PC-3 (cell line): ENCODE measurements around the gene CPA2. TPM values are rescaled to one million over a fixed set of nuclear protein-coding genes. Genes with fewer than 3 reads are reported as not detected.
A peak's percentile ranks its signal among the peaks of the same experiment; 100 is the strongest.
"Not testable (repeated sequence)": the region's sequence is repeated elsewhere in the genome, so short reads cannot be mapped to it uniquely, and the experiment has no call there.

Source experiments
- ATAC-seq: fragments of 200-7000 bp; cut with Tn5 transposase; 2 replicates; pipeline ENCODE4 v1.9.1; 2020; ENCODE audit warnings: mild to moderate bottlenecking, moderate library complexity
- BruUV-seq: library from RNA; stranded (reverse); fragments of 400-500 nt; replicated peaks from 2 replicates; lab custom pipeline; 2021; lab: Mats Ljungman, UMichigan
- CTCF ChIA-PET: fragments of 300-600 bp; sonication (Branson Sonifier 250); formaldehyde crosslinking; loops from one replicate; lab custom pipeline; 2022; ENCODE audit warnings: antibody characterized with exemption; lab: Charles Lee
- POLR2A ChIA-PET: fragments of 300-600 bp; sonication (Branson Sonifier 250); formaldehyde crosslinking; loops from one replicate; lab custom pipeline; 2022; ENCODE audit warnings: antibody characterized with exemption; ENCODE audit not compliant: unreplicated experiment; lab: Charles Lee
- DNase-seq: peaks from one replicate; pipeline ENCODE4 v3.0.0-alpha.2; 2015
- H2AFZ ChIP-seq: fragments of 300-600 bp; sonication (generic); 2 replicates; pipeline ENCODE4 v1.6.0; 2016; ENCODE audit warnings: antibody characterized with exemption, low read length
- H3F3A ChIP-seq: fragments of 300-600 bp; sonication (generic); one replicate; pipeline ENCODE4 v1.6.0; 2017; ENCODE audit warnings: antibody characterized with exemption, low read length, control low read depth, mild to moderate bottlenecking; ENCODE audit not compliant: unreplicated experiment
- H3K27ac ChIP-seq: fragments of 300-600 bp; sonication (generic); 2 replicates; pipeline ENCODE4 v1.5.1; 2016; ENCODE audit warnings: mild to moderate bottlenecking, low read length
- H3K27me3 ChIP-seq: fragments of 300-600 bp; sonication (generic); 2 replicates; pipeline ENCODE4 v1.6.1; 2016; ENCODE audit warnings: low read length, mixed read lengths
- H3K36me3 ChIP-seq: fragments of 300-600 bp; sonication (generic); 2 replicates; pipeline ENCODE4 v1.6.1; 2016; ENCODE audit warnings: low read depth, mixed run types, low read length, mixed read lengths
- H3K4me1 ChIP-seq: fragments of 300-600 bp; sonication (generic); 2 replicates; pipeline ENCODE4 v1.5.1; 2016; ENCODE audit warnings: low read length; ENCODE audit not compliant: insufficient read depth
- H3K4me2 ChIP-seq: fragments of 300-600 bp; sonication (generic); 2 replicates; pipeline ENCODE4 v1.6.0; 2016; ENCODE audit warnings: low read length
- H3K4me3 ChIP-seq: fragments of 300-600 bp; sonication (generic); 2 replicates; pipeline ENCODE4 v1.5.1; 2016; ENCODE audit warnings: mild to moderate bottlenecking, low read length, mixed read lengths
- H3K79me2 ChIP-seq: fragments of 300-600 bp; sonication (generic); 2 replicates; pipeline ENCODE4 v1.6.1; 2017; ENCODE audit warnings: low read length, mixed read lengths
- H3K9ac ChIP-seq: fragments of 300-600 bp; sonication (generic); 2 replicates; pipeline ENCODE4 v1.6.0; 2016; ENCODE audit warnings: mild to moderate bottlenecking, low read length
- H3K9me2 ChIP-seq: fragments of 300-600 bp; sonication (generic); replicated peaks from 2 replicates; pipeline ENCODE4 v1.6.1; 2016; ENCODE audit warnings: mixed run types, low read length, mixed read lengths
- H3K9me3 ChIP-seq: fragments of 300-600 bp; sonication (generic); 2 replicates; pipeline ENCODE4 v1.6.1; 2016; ENCODE audit warnings: low read length, mixed read lengths
- H4K20me1 ChIP-seq: fragments of 300-600 bp; sonication (generic); 2 replicates; pipeline ENCODE4 v1.6.1; 2016; ENCODE audit warnings: low read length, mixed read lengths
- CTCF ChIP-seq: fragments of 300-600 bp; sonication (generic); conservative IDR thresholded peaks from 2 replicates; pipeline ENCODE4 v1.5.1; 2017; ENCODE audit warnings: antibody characterized with exemption, low read depth, mild to moderate bottlenecking, low read length
- EZH2 ChIP-seq: fragments of 300-600 bp; sonication (generic); IDR thresholded peaks from one replicate; pipeline ENCODE4 v1.6.1; 2017; ENCODE audit warnings: antibody characterized with exemption, mild to moderate bottlenecking, low read length; ENCODE audit not compliant: unreplicated experiment
- EZH2phosphoT487 ChIP-seq: fragments of 300-600 bp; sonication (generic); IDR thresholded peaks from 2 replicates; pipeline ENCODE4 v1.6.1; 2018; ENCODE audit warnings: mild to moderate bottlenecking, antibody characterized with exemption, low read length, borderline replicate concordance
- intact Hi-C: fragments of 100-400 bp; cut with micrococcal nuclease; formaldehyde crosslinking; loops from 2 replicates; pipeline ENCODE4 v1.9.0; 2023
- total RNA-seq: library from RNA; depleted of rRNA; stranded (reverse); fragments of >200 nt; gene quantifications from 2 replicates; pipeline ENCODE4 v1.2.3, GENCODE V29; 2014

Gene CPA2
- total RNA-seq, 1 experiment from 2014 or later, result not detected

- no peak overlapping the region for H3K4me2 ChIP-seq
- no peaks in the 10 kb centered on the region; the same call in 1 of the 2 replicates for H3K4me1 ChIP-seq
- no peak overlapping the region for H3K27ac ChIP-seq
- intact Hi-C loops, result no loop called here
- H3K4me3 ChIP-seq, result no peak overlapping the region
- no peaks in the 10 kb centered on the region for H3F3A ChIP-seq
- H3K9me2 ChIP-seq, result no peaks in the 10 kb centered on the region
- H3K36me3 ChIP-seq, result no peaks in the 10 kb centered on the region
- BruUV-seq, result no TSS peak
- DNase-seq (no peak), ATAC-seq (no peak)
- no peaks in the 10 kb centered on the region for H3K9me3 ChIP-seq
- ChIA-PET POLR2A (no interaction called here), CTCF (no interaction called here)
- no peak for TF ChIP-seq EZH2
- TF ChIP-seq CTCF, result no peak
- no peak for TF ChIP-seq EZH2phosphoT487
- no peaks in the 10 kb centered on the region for H4K20me1 ChIP-seq
- no peak overlapping the region for H2AFZ ChIP-seq
- no peaks in the 10 kb centered on the region for H3K79me2 ChIP-seq
- no peaks in the 10 kb centered on the region for H3K27me3 ChIP-seq
- no peak overlapping the region for H3K9ac ChIP-seq
Observed at GRCh38 chr7:130224210-130224609, 42.5 kb upstream of the CPA2 start.

DNA sequence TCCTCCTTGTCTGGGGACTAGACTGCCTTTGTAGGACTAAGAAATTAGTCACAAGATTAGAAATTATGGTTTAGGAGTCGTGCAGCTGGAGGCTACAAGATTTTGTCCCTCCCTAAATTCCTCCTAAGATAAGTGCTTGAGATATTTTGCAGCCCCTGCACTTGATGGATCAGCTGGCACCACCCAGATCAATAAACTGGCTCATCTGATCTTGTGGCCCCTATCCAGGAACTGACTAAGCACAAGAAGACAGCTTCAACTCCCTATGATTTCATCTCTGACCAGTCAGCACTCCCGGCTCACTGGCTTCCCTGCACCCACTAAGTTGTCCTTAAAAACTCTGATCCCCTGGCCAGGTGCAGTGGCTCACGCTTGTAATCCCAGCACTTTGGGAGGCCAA, 41.7 kb upstream of the CPA2 start:
- H3K4me3 ChIP-seq, H3K79me2 ChIP-seq, H3K36me3 ChIP-seq, H3K27ac ChIP-seq, BruUV-seq, POLR2A ChIA-PET, H3K4me1 ChIP-seq, H3K9ac ChIP-seq, intact Hi-C loops, CTCF ChIA-PET, H3K4me2 ChIP-seq, H2AFZ ChIP-seq, H3K27me3 ChIP-seq, H3F3A ChIP-seq, H3K9me3 ChIP-seq, H4K20me1 ChIP-seq, H3K9me2 ChIP-seq: not testable (repeated sequence)
- DNase-seq, result peak; percentile 70
- ATAC-seq, result peak; percentile 74

DNA sequence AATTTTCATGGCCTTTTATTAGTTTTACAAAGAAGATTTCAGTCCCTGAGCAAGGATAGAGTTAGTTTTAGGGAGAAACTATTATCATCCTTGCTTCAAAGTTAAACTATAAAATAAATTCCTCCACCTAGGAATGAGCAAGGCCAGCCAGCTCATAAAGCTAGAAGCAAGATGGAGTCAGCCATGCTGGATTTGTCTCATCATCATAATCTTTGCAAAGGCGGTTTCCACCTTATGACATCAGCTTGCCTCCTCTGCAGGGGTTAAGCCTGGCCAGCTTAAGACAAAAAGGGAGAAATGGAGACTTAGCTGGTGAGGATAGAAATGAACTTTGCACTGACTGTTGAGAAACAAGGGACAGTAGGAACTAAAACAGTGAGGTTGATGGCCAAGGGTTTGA, 40.3 kb upstream of the CPA2 start:
- Histone ChIP-seq H3K4me2 (no peak overlapping the region), H3K36me3 (no peaks in the 10 kb centered on the region), H3K27me3 (no peaks in the 10 kb centered on the region), H3K9ac (no peak overlapping the region), H2AFZ (no peak overlapping the region), H3K9me3 (no peaks in the 10 kb centered on the region), H3K4me3 (no peak overlapping the region), H3K79me2 (no peaks in the 10 kb centered on the region), H3K4me1 (no peaks in the 10 kb centered on the region; the same call in 1 of the 2 replicates), H4K20me1 (no peaks in the 10 kb centered on the region), H3K9me2 (no peaks in the 10 kb centered on the region), H3K27ac (no peak overlapping the region), H3F3A (no peaks in the 10 kb centered on the region)
- ChIA-PET POLR2A (no interaction called here), CTCF (no interaction called here)
- no TSS peak for BruUV-seq
- no peak for TF ChIP-seq CTCF
- DNase-seq, result no peak
- ATAC-seq, result no peak
- intact Hi-C loops, result no loop called here
